ENCODE measurements around the gene SOX9.
"Not testable (repeated sequence)": the region's sequence is repeated elsewhere in the genome, so short reads cannot be mapped to it uniquely, and the experiment has no call there.

The SOX9 gene

DNA sequence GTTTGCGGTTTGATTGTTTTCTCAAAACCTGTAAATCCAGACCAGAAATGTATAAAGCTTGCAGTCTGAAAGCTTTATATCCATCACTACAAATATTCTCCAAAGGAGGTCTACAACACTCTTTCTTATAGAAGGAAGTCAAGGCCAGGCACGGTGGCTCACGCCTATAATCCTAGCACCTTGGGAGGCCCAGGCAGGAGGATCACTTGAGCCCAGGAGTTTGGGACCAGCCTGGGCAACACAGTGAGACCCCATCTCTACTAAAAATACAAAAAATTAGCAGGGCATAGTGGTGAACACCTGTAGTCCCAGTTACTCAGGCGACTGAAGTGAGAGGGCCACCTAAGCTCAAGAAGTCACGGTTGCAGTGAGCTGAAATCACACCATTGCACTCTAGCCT, 8.9 kb upstream of the SOX9 start:
- not testable (repeated sequence) for DNase-seq

GRCh38 chr17:72113751-72114150, 7.1 kb upstream of the SOX9 start:
- DNase-seq: no peak

DNA sequence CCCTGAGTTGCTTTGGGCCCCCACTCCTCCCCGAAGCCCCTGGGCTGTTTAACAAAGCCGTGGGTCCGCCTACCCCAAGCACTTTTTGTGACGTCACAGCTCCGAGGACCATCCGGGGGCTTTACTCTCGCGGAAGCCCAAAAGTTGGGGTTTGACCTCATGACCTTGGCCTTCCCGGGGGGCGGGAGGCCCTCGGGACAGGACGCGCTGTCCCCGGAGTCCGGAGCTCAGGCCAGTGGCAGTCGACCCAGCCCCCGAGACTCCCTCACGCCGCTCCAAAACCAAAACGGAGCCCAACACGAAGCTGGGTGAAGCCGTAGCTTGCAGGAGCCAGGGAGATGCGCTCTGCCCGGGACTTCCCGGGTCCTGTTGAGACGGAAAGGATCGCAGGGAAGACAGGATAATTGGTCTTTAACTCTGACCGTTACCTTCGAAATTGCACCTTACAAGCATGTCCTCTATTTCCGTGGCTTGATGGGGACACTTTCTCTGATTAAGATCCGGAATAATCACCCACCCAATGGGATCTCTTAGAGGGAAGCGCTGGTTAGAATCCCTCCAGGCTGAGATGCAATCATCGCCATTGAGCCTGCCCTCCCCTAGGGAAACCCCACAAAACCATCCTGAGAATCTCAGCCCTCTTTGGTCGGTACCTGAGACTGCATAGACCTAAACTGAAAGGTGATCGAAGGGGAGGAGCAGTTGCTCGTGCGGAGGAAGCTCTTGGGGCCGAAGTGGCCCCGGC, 4.9 kb upstream of the SOX9 start:
- DNase-seq: no peak

DNA sequence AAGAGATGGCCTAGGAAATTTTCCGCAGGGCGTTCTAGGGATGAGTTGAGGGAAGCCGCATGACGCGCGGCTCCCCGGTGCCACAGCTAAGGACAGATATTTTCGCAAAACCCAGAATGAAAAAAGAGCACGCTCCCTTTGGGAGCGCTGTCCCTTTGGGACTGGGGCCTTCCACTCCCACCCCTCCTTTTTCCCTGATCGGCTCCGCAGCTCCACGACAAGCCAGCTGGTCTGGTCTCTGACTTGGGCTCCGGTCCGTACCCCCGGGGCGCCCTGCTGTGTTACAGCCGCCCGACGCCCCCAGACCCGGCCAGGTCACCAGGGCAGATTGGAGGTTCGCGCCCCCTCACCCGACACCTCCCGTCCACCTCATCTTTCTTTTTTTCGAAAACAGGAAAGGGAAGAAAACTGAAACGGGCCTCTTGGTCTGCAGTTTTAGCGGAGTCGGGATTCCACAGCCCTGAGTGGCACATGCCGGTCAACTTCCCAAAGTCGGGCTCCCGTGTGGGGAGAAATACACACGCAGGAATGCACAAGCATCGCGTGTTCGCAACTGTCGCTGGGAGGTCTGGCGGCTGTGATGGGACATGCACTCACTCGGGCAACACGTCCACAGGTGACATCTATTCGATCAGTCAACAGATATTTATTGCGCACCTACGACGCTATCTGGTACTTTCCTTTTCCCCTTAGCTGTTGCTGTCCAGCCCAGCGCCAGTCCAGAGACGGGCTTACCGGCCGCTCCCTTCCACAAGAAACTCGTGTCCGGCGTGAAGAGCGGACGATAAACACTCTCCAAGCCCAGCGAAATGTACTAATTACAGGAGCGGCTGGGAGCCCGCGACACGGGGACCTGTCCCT, 3.9 kb upstream of the SOX9 start:
- no peak for DNase-seq

- no peak for DNase-seq
Observed at GRCh38 chr17:72117535-72118334, 3.1 kb upstream of the SOX9 start.

GRCh38 chr17:72118335-72119076, 2.3 kb upstream of the SOX9 start:
- peak; percentile 54 for DNase-seq

DNA sequence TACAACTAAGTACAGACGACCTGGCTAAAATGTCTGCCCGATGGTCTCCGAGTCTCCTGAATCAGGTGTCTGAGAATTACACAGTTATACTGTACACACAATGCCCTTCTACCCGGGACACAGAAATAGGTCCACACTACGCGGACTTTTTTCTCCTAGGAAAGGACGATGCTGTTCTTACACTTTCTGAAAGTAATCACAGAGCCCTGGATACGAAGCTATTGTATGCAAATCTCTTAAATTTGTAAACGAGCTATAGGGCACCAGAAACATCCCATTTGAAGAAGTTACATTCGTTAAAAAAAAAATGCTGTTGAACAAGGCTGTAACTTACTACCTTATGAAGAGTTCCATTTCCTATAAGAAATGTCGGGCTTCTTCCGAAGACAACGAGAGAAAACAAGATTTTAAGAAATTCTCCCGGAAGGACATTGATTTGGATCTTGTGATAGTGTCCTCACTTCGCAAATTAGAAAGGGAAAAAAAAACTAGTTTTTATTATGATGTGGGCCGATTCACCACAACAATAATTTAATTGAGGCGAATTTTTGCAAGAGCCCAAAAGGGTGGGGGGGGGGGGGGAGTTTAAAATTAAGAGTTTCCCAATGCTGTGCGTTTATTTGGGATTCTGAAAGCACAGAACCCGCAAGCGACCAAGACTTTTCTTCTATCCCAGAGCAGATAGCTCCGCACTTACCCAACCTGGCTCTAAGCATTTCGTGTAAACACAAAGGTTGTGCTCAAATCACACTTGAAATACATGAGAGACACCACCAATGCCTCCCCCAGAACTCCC, 1.5 kb upstream of the SOX9 start:
- DNase-seq: no peak

- DNase-seq: peak; percentile 35
Observed at GRCh38 chr17:72119873-72120641, 763 bp upstream of the SOX9 start.

DNA sequence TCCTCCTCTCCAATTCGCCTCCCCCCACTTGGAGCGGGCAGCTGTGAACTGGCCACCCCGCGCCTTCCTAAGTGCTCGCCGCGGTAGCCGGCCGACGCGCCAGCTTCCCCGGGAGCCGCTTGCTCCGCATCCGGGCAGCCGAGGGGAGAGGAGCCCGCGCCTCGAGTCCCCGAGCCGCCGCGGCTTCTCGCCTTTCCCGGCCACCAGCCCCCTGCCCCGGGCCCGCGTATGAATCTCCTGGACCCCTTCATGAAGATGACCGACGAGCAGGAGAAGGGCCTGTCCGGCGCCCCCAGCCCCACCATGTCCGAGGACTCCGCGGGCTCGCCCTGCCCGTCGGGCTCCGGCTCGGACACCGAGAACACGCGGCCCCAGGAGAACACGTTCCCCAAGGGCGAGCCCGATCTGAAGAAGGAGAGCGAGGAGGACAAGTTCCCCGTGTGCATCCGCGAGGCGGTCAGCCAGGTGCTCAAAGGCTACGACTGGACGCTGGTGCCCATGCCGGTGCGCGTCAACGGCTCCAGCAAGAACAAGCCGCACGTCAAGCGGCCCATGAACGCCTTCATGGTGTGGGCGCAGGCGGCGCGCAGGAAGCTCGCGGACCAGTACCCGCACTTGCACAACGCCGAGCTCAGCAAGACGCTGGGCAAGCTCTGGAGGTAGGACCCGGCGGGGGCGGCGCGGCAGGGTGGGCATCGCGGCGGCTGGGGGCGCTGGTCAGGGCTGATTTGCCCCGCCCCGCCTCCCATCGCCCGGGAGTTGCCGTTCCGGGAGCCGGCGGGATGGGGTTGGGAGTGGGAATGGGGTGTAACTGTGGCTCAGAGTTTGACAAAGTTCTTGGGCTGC, 567 bp downstream of the SOX9 start:
- DNase-seq: peak; percentile 26

DNA sequence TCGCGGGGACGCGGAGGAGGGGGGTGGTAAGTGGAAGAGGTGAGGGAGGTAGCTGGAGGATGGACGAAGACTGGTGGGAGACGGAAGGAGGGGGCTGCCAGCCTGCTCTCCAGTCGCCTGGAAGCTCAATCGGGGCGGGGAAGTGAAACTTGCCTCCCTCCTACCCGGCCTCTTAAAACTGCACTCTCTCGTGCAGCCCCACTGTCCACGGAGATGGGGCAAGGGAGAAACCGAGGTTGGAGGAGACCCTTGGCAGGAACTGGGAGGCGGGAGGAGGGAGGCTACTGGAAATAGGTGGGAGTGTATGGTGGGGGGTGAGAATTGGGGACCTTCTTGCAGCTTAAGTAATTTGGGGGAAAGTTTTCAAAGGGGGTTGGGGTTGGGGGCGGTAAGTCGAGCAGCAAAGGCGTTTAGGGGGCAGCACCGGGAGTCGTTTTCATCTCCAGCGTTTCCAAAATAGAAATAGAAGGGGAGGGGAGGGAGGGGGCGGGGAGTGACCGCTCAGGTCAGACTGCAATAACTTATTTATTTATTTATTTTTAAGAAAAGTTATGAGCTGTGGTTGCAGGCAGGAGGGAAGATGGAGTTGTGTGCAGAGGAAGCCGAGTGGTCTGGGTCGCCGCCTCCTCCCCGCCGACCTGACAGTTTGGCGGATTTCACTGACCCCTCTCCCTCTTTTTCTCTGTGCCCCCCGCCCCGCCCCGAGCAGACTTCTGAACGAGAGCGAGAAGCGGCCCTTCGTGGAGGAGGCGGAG, 1.4 kb downstream of the SOX9 start:
- DNase-seq: peak; percentile 7

GRCh38 chr17:72122765-72123529, 2.1 kb downstream of the SOX9 start:
- peak; percentile 8 for DNase-seq

DNA sequence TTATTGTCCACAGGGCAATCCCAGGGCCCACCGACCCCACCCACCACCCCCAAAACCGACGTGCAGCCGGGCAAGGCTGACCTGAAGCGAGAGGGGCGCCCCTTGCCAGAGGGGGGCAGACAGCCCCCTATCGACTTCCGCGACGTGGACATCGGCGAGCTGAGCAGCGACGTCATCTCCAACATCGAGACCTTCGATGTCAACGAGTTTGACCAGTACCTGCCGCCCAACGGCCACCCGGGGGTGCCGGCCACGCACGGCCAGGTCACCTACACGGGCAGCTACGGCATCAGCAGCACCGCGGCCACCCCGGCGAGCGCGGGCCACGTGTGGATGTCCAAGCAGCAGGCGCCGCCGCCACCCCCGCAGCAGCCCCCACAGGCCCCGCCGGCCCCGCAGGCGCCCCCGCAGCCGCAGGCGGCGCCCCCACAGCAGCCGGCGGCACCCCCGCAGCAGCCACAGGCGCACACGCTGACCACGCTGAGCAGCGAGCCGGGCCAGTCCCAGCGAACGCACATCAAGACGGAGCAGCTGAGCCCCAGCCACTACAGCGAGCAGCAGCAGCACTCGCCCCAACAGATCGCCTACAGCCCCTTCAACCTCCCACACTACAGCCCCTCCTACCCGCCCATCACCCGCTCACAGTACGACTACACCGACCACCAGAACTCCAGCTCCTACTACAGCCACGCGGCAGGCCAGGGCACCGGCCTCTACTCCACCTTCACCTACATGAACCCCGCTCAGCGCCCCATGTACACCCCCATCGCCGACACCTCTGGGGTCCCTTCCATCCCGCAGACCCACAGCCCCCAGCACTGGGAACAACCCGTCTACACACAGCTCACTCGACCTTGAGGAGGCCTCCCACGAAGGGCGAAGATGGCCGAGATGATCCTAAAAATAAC, 3.0 kb downstream of the SOX9 start:
- no peak for DNase-seq

DNA sequence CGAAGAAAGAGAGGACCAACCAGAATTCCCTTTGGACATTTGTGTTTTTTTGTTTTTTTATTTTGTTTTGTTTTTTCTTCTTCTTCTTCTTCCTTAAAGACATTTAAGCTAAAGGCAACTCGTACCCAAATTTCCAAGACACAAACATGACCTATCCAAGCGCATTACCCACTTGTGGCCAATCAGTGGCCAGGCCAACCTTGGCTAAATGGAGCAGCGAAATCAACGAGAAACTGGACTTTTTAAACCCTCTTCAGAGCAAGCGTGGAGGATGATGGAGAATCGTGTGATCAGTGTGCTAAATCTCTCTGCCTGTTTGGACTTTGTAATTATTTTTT, 3.6 kb downstream of the SOX9 start:
- DNase-seq: no peak

GRCh38 chr17:72125226-72125651, 4.4 kb downstream of the SOX9 start:
- DNase-seq: no peak

DNA sequence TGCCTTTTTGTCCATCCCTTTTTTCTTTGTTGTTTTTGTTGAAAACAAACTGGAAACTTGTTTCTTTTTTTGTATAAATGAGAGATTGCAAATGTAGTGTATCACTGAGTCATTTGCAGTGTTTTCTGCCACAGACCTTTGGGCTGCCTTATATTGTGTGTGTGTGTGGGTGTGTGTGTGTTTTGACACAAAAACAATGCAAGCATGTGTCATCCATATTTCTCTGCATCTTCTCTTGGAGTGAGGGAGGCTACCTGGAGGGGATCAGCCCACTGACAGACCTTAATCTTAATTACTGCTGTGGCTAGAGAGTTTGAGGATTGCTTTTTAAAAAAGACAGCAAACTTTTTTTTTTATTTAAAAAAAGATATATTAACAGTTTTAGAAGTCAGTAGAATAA, 4.9 kb downstream of the SOX9 start:
- DNase-seq: no peak

- DNase-seq: no peak
Observed at GRCh38 chr17:72126575-72127486, 6.0 kb downstream of the SOX9 start.
